A549 treated with CORT108297 at 1 μM for 4 hours (cell line): ENCODE results near the gene PHC2. TPM values are rescaled to one million over a fixed set of nuclear protein-coding genes. Genes with fewer than 3 reads are reported as not detected.

ENCODE experiments used
- total RNA-seq: library from RNA; stranded (reverse); fragments of 200-300 nt; extraction: Qiagen RNA extraction; gene quantifications from 5 replicates; pipeline ENCODE4 v1.2.3, GENCODE V29; 2022

Gene PHC2, protein sequence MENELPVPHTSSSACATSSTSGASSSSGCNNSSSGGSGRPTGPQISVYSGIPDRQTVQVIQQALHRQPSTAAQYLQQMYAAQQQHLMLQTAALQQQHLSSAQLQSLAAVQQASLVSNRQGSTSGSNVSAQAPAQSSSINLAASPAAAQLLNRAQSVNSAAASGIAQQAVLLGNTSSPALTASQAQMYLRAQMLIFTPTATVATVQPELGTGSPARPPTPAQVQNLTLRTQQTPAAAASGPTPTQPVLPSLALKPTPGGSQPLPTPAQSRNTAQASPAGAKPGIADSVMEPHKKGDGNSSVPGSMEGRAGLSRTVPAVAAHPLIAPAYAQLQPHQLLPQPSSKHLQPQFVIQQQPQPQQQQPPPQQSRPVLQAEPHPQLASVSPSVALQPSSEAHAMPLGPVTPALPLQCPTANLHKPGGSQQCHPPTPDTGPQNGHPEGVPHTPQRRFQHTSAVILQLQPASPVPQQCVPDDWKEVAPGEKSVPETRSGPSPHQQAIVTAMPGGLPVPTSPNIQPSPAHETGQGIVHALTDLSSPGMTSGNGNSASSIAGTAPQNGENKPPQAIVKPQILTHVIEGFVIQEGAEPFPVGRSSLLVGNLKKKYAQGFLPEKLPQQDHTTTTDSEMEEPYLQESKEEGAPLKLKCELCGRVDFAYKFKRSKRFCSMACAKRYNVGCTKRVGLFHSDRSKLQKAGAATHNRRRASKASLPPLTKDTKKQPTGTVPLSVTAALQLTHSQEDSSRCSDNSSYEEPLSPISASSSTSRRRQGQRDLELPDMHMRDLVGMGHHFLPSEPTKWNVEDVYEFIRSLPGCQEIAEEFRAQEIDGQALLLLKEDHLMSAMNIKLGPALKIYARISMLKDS
- 82.0 to 93.3 TPM (median 85.9 TPM) in 5 replicates for total RNA-seq

GRCh38 chr1:33430692-33431593 lies at the start of gene PHC2:
Gene PHC2 (minus strand): TSS chr1:33431095. CDS start chr1:33375539, 55,556 bp downstream.

DNA sequence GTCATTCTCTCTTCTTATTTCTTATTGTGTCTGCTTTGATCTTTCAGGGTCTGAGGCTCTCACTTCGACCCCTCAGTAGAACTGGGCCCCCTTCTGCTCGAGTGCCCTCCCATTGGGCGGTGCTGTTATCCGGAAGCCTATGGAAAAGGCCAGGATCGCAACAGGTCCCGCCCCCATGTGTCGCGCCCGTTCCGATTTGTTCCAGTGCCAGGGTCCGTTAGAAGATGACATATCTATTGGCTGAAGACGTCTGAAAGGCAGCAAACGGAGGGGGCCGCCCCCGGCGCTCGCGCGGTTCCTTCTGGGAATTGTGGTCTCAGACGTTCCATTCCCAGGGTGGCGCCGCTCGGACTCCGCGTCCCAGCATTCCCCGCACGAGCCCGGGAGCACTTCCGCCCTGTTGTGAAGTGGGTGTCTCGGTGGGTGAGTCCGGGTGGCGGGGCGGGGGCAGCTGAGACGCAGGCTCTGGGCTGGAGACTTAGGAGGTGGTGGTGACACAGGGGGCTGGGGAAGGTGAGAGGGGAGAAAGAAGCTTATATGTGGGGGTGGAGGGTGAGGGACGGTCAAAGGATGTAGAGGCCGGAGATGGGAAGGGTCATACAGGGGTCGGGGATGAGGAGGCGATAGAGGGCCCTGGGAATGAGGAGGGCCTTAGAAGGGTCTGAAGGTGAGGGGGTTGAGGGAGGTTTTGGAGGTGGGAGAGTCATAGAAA lies 41.5 kb upstream of the PHC2 start, which contains the start of gene ZSCAN20:
ZSCAN20 (plus strand) TSS at position 377 of the 712 bp plus-strand sequence. CDS start 6,644 bp downstream, outside the sequence.

GRCh38 chr1:33320619-33321165 lies 110.2 kb downstream of the PHC2 start, which contains the start of gene A3GALT2:
Gene A3GALT2 (minus strand): TSS chr1:33321098. CDS start chr1:33321098, 0 bp downstream.

Other genes with a start within 250 kb of the PHC2 start
- gene TRIM62, start 249.1 kb downstream of the PHC2 start, total RNA-seq = 1.5 to 2.6 TPM (median 2.3 TPM) in 5 replicates
- 8.5 to 13.0 TPM (median 11.7 TPM) in 5 replicates for gene ZNF362, start 174.6 kb downstream of the PHC2 start, total RNA-seq
- not detected in 5 replicates for gene A3GALT2, start 110.0 kb downstream of the PHC2 start, total RNA-seq
- 1.7 to 2.3 TPM (median 1.9 TPM) in 5 replicates for gene ZSCAN20, start 41.5 kb upstream of the PHC2 start, total RNA-seq